Vagina (tissue), 2 donors: Measurements from ENCODE around the gene SYT13.

Experiments used
- CTCF ChIP-seq, 3 experiments: fragments of 450-650 bp in 2 of 3; fragments of 200-600 bp in 1 of 3; sonication (generic) in 1 of 3; IDR thresholded peaks; one replicate each; pipeline ENCODE4 v1.5.1; 2017 to 2019; ENCODE audit warnings: antibody characterized with exemption in 3 of 3, mild to moderate bottlenecking in 2 of 3, moderate library complexity in 2 of 3
- POLR2AphosphoS5 ChIP-seq, 2 donors: sonication (generic); formaldehyde crosslinking; IDR thresholded peaks; one replicate each; pipeline ENCODE4 v1.9.0; 2017; ENCODE audit warnings: antibody characterized with exemption in 2 of 2, mild to moderate bottlenecking in 2 of 2, low read depth in 1 of 2; ENCODE audit not compliant: insufficient read depth in 1 of 2

- TF ChIP-seq POLR2AphosphoS5 (IDR thresholded peaks at IDR 0.05; ENCODE audit: insufficient read depth in 1 of 2, low read depth in 1 of 2) (no peak), CTCF (IDR thresholded peaks at IDR 0.05) (no peak)
Measured at GRCh38 chr11:45280449-45280848, 5.7 kb downstream of the SYT13 start.
